Measurements from ENCODE around the gene CCDC57. TPM values are rescaled to one million over a fixed set of nuclear protein-coding genes. Genes with fewer than 3 reads are reported as not detected.

Gene CCDC57
- total and polyA plus RNA-seq, 2 of the 4 experiments (the other 2 are of a cell fraction), result 7.3 to 31.3 TPM

DNA sequence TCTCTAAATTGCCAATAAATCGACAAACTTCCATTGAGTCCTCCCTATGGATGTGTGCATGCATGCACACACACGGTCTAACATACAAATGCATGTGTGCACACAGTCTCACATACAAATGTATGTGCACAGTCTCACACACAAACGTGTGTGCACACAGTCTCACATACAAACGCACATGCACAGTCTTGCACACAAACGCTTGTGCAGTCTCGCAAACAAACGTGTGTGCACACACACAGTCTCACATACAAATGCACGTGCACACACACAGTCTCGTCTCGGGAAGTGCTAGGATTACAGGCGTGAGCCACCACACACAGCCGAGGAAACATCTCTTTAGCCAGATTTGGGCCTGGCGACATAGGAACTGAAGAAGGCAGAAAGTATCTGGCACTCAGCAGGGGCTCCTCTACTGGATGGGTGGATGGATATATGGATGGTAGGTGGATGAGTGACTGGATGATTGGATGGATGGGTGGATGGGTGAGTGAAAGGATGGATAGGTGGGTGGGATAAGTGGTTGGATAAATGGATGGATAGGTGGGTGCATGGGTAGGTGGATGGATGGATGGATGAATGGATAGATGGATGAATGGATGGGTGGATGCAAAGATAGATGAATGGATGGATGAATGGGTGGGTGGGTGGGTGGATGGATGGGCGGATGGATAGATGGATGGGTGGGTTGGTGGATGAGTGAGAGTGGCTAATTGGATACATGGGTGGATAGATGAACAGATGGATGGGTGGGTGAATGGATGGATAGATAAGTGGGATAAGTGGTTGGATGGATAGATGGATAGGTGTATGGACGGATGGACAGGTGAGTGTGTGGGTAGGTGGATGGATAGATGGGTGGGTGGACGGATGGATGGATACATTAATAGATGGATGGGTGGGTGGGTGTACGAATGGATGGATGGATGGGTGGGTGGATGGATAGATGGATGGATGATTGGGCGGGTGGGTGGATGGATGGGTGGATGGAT is 65.7 kb downstream of the CCDC57 start (continued):
- TF ChIP-seq SMC3 (IDR thresholded peaks at IDR 0.05; ENCODE audit: low read depth, low read length) (no peak), NFE2L2 (IDR thresholded peaks at IDR 0.05; ENCODE audit: low read depth, low read length) (no peak)

GRCh38 chr17:82145550-82146155 is 67.0 kb downstream of the CCDC57 start:
- Histone ChIP-seq H2AFZ (replicated peaks; ENCODE audit: low read length, poor library complexity) (no peak overlapping the region), H4K20me1 (ENCODE audit: insufficient read depth, low read length) (no peaks in the 10 kb centered on the region; the same call in 1 of the 2 replicates), H2AK5ac (ENCODE audit: low read depth, low read length) (no peak overlapping the region), H4K5ac (ENCODE audit: low read depth, low read length) (no peak overlapping the region), H2BK120ac (ENCODE audit: low read depth, low read length) (no peak overlapping the region), H3K36me3 (ENCODE audit: control insufficient read depth, insufficient read depth, low read length) (peaks cover 4% of the 10 kb centered on the region; the same call in 1 of the 2 replicates), H3K18ac (ENCODE audit: low read depth, low read length) (no peak overlapping the region), H3K4me1 (ENCODE audit: control insufficient read depth, insufficient read depth, low read length) (no peaks in the 10 kb centered on the region; the same call in 1 of the 2 replicates), H3K9ac (ENCODE audit: low read depth, low read length) (no peak overlapping the region), H3K9me1 (ENCODE audit: insufficient read depth, low read length) (peaks cover 4% of the 10 kb centered on the region; the same call in 1 of the 2 replicates), H3K79me1 (ENCODE audit: low read depth in 1 of 2, low read length in 2 of 2) (peaks cover 0 to 5% of the 10 kb centered on the region in 2 experiments; a peak in 1 of 4 replicates), H3K9me3 (ENCODE audit: control insufficient read depth, insufficient read depth, low read length) (no peaks in the 10 kb centered on the region), H3K27ac (ENCODE audit: insufficient read depth, low read length) (no peak overlapping the region), H4K91ac (ENCODE audit: insufficient read depth, low read depth, low read length) (no peak overlapping the region), H2AK9ac (replicated peaks; ENCODE audit: low read depth, low read length, poor library complexity) (no peak overlapping the region), H3K27me3 (ENCODE audit: control insufficient read depth, insufficient read depth, low read length) (no peaks in the 10 kb centered on the region), H4K8ac (ENCODE audit: low read depth in 2 of 2, low read length in 2 of 2) (no peak overlapping the region), H3K14ac (replicated peaks; ENCODE audit: low read depth, low read length) (no peak overlapping the region), H3K56ac (ENCODE audit: extremely low read depth, insufficient read depth, low read length) (no peak overlapping the region), H2BK15ac (ENCODE audit: low read depth, low read length) (no peak overlapping the region), H3K4ac (ENCODE audit: low read depth, low read length) (no peak overlapping the region), H3K23ac (ENCODE audit: low read depth, low read length) (no peak overlapping the region), H2BK20ac (ENCODE audit: low read depth, low read length) (no peak overlapping the region), H2BK5ac (ENCODE audit: low read depth, low read length, poor library complexity, severe bottlenecking) (no peak overlapping the region), H3K4me3 (ENCODE audit: insufficient read depth, low read depth, low read length) (no peak overlapping the region), H3K4me2 (ENCODE audit: low read depth, low read length) (no peak overlapping the region)
- POLR2A ChIA-PET (ENCODE audit: unreplicated experiment), result no interaction called here
- ATAC-seq (ENCODE audit: low read depth) (no peak), DNase-seq (no peak)
- TF ChIP-seq CEBPB (IDR thresholded peaks at IDR 0.05; ENCODE audit: low read depth, low read length), result no peak
- TF ChIP-seq RCOR1 (IDR thresholded peaks at IDR 0.05; ENCODE audit: insufficient replicate concordance, low read length), result no peak
- TF ChIP-seq BHLHE40 (IDR thresholded peaks at IDR 0.05; ENCODE audit: low read depth, low read length), result no peak
- no peak for TF ChIP-seq MXI1 (IDR thresholded peaks at IDR 0.05; ENCODE audit: borderline replicate concordance, low read depth, low read length)
- no peak for TF ChIP-seq USF2 (IDR thresholded peaks at IDR 0.05; ENCODE audit: low read depth, low read length)
- TF ChIP-seq MAZ (IDR thresholded peaks at IDR 0.05; ENCODE audit: borderline replicate concordance, low read depth, low read length), result no peak
- no peak for TF ChIP-seq CTCF (conservative IDR thresholded peaks at IDR 0.05; ENCODE audit: low read depth, low read length)
- no peak for TF ChIP-seq RAD21 (IDR thresholded peaks at IDR 0.05; ENCODE audit: low read length)
- TF ChIP-seq POLR2A (IDR thresholded peaks at IDR 0.05; ENCODE audit: low read depth, low read length), result no peak
- no peak for TF ChIP-seq SMC3 (IDR thresholded peaks at IDR 0.05; ENCODE audit: low read depth, low read length)
- TF ChIP-seq MAFK (IDR thresholded peaks at IDR 0.05; ENCODE audit: low read depth, low read length), result no peak
- WGBS, 2 experiments (ENCODE audit: extremely low coverage in 2 of 2, insufficient read length in 1 of 2), result 100% methylated on average over 3 of the region's 13 CpGs; no CpG with 5 or more reads in 1 of the 2 experiments
- in situ Hi-C loops (cut with MboI; ENCODE audit: low sequenced_read_pairs), result no loop called here
- intact Hi-C loops (cut with micrococcal nuclease), result no loop called here
- dilution Hi-C loops (cut with HindIII; ENCODE audit: low sequenced_read_pairs, unreplicated experiment), result no loop called here
- CTCF ChIA-PET, result no interaction called here
- no TSS peak for BruUV-seq (replicated peaks)

All from IMR-90 (cell line).